ENCODE results near the gene KLHL29.

The KLHL29 gene

DNA sequence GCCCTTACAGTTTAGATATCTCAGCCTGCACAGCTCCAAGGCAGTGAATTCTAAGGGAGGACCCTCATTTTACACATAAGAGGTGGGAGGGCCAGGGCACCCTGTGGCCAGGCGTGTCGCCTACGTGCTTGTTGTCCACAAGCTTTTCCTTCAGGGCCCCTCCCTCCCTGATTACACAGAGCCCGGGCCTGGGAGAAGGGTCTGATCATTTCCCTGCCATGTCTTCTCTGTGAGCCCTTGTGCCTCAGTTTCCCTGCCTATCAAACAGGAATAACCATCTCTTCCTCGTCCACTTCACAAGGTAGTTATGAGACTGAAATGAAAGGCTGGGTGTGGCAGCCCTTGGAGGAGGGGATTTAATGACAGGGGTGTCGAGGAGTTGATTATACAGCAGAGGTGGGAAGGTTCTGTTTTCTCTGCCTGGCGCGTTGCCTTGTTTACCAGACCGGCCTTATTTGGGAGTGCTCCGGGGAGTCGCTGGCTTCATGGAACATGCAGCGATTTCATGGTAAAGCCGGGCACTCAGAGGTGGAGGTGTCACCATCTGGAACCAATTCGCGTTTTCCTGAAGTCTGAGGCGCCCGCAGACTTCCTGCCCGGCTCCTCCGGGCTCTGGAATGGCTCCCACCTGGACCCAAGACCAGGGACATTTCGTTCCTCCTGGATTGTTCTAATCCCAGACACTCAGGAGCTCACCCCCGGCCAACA, 208.9 kb downstream of the KLHL29 start:
- DNase-seq (ENCODE audit: low read depth) = no peak

DNA sequence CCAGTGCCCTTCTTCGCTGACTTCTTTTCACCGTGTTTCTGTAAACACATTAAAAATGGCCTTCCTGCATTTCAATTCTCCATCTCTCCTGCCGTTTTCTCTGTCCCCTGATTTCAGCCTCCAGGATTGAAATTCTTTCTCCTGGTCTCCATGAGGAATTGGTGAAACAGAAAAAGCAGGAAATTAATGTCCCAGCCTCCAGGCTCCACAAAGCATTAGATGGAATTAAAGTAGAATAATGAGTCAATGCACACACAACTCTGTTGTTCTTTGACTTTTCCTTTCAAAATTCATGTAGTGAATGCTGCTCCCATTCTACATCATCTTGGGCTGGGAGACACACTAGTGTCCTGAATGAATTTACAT, 209.5 kb downstream of the KLHL29 start:
- no peak for DNase-seq (ENCODE audit: low read depth)

DNA sequence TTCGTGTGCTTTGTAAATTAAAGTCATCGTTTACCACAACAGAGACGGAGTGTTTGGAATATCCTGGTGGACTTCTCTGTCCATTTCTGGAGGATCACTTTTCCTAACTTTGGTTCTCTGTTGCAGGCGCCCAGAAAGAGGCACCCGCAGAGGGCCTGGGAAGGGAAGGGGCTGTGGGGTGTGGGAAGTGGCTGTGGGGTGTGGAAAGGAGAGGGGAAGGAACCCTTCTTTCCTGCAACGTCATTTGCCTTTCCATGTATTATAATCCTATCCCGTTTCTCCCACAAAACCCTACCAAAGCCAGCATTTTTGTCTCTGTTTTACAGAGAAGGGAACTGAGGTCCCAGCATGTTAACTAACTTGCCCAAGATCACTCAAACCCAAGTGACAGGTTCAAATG, 210.0 kb downstream of the KLHL29 start:
- no peak for DNase-seq (ENCODE audit: low read depth)

DNA sequence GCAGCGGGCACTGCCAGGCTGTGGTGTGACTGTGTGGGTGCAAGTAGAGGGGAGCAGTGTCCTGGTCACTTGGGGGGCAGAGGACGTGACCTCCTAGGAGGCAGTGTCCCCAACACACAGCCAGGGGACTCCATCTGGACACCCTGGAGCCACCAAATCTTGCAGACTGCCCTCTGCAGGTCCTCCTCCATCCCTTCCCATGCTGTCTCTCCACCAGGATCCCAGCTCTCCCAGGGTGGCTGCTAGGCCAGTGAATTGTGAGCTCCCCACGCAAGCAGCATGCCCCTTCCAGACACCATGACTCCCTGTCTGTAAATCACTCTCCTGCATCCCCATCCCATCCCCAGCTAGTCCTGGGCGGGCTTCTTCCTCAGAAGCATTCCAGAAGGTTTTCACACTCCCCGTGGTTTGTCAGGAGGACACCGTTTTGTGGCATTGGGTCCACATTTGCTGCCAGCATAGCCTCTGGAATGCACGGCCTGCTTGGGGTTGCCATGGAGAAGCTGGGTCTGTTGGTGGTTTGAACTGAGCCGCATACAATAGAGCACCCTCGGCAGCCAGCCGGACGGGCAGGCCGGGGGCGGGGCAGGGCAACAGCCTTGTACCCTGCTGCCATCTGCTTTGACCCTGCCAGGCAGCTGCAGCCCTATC, 210.7 kb downstream of the KLHL29 start:
- DNase-seq (ENCODE audit: low read depth) = no peak

DNA sequence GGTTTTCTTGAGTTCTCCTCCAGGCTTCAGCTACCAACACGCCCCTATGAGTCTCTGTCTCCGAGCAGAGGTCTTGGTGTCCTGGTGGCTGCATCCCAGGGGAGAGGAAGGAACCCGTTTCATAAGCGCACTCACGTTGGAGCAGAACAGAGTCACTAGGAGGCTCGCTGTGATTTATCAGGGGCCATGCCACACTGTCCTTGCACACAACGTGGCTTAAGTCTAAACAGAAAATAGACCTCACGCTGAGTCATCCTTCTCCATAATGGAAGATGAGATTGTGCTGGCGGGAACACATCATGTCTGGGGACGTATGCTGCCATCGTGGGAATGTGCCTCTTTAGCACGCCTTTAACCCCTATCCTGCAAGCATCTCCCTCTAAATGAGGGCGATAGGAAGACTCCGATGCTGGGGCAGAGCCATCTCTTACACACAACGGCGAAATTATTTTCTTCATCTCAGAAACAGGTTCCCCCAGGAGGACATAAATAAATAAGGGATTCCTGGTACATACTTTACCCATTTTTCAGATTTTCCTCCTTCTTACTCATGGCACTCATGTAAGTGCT, 211.4 kb downstream of the KLHL29 start:
- no peak for DNase-seq (ENCODE audit: low read depth)

DNA sequence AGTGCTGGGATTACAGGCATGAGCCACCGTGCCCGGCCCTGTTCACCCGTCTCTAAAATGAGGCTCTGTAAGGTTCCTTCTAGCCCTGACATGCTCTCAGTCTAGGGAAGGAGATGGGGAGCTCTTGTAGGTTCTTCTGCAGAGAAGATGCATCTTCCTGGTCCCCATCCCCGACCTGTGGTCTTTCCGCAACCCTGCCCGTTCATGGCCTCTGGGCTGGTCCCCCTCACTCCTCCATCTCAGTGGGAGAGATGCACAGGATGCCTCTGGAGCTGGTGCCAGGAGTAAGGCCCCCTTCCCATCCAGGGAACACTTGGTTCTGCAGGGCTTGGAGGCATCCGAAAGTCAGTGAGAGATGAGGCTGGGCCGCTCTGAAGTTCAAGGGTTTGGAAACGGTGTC, 212.7 kb downstream of the KLHL29 start:
- DNase-seq (ENCODE audit: low read depth) = no peak

DNA sequence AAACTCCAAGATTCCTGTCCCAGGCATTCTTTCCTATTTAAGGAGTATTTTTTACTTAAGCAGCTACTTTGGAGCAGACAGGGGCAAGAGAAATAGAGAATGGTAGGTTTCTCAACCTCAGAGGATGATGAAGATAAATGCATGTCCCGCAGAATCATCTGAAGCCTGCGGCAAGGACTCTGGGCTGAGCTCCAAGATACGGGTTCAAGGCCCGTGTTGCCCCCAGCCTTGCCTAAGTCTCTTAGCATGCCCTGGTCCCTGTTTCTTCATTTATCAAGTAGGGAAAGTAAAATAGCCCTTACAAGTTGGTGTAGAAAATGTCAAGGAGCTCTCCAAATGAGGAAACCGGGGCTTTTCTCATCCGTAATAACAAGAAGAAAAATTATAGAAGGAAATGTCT, 214.0 kb downstream of the KLHL29 start:
- DNase-seq (ENCODE audit: low read depth) = no peak

DNA sequence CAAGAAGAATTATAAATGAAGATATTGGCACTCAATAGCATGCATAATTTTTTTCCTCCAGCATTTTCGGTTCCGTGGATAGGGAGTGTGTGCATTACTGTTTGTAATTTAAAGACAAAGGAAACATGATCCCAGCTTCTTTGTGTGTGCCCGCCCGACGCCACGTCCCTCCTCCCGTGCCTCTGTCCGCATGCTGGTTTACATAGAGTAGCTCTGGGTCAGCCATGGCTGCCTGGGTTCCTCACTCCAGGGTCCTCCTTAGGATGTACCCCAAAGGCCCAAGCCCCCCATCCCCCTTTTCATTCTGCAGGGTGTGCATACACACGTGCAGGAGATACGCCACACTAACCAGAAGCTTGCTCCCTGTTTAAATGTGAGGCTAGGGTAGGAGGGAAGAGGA, 214.7 kb downstream of the KLHL29 start:
- no peak for DNase-seq (ENCODE audit: low read depth)

DNA sequence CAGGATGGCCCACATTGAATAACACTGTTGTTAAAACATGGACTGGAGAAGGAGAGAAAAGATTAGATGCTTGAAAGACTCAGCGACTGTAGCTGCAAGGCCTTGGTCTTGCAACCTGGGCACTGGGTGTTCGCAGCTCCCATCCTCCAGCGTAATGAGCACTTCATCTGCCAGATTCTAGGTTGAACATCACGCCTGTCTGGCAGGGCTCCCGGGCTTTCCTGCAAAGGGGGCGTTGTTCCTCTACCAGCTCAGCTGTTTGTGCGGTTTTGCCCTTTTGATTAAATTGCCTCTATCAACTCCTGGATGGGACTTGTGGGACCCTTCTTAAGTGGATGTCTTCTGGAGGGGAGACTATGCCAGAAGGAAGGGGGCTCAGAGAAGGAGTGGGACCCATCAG, 215.4 kb downstream of the KLHL29 start:
- no peak for DNase-seq (ENCODE audit: low read depth)

DNA sequence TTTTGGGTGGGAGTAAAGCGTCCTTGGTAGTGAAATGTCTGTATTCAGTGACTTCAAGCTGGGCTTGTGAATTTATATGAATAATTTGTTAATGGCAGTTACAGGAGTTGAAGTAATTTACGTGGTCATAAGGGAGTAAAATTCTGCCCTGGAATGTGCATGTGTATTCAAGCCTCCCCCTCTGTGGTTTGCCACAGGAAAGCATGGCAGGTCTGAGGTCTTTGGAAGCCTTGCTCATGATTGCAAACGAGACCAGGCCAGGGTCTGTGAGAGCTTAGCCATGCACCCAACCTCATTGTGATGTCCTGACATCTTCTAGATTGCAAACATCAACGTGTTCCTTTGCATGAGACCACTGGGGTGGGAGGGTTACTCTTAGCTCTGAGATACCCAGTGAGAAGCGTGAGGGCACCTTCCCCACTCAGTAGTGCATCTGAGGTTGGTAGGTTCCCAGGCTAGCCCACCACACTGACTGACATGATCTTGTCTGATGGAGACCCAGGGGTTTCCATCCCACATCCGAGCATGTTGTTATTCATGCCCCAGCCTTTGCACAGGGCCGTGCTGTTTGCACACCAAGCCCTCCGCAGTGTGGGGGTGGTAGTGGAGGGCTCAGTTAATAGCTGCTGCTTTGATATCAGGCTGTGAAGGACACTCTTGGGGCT, 216.5 kb downstream of the KLHL29 start:
- no peak for DNase-seq (ENCODE audit: low read depth)

DNA sequence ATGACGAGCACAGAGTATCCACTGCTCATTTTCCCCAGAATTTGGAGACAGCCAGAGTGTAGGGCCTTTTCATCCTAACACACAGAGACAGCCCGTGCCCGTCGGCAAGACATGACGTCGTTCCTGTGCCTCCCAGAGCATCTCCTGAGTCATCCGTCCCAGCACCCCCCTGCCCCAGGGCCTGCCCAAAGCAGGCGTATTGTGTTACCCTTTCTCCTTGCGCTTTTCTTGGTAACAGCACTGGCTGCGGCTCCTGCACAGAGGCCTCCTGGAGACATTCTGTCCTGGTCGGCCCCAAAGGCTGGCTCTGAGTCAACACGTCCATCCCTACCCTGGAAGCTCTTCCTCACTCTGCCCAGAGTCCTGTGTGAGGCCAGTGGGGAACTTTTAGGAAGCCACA, 217.1 kb downstream of the KLHL29 start:
- DNase-seq (ENCODE audit: low read depth) = no peak

DNA sequence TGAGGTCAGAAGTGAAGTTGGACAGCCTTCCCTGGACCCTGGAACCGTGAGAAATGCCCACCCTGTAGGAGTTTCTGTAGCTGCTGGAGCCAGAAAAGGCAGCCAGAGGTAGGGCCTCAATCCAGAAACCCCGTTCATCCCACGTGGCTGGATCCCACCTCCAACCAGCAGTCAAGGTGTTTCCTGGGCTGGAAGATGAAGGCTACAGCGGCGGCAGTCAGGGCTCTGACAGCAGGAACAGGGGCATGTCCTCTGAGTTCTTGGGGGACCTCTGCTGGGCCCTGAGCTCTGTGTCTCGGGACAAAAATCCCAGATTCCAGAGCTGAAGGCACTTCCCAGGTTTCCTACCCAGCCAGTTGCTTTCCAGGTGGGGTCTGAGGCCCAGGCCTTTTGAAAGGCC, 218.2 kb downstream of the KLHL29 start:
- DNase-seq (ENCODE audit: low read depth) = no peak

DNA sequence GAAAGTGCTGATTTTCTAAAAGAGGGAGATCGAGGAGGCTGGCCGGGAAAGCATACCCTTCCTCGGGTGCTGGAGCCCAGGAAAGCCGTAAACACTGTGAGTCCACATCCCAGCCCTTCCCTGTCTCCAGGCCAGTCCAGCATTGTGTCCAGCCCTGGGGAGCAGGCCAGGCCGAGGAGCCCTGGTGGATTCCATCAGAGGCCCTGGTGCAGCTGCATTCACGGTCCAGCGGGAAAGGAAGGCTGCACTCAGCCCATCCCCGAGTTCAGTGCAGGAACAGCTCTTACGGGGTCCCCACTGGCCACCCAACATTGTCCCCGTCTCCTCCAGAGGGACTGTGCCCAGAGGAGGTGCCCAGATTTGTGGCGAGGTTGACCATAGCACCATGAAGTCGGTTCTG, 218.6 kb downstream of the KLHL29 start:
- DNase-seq (ENCODE audit: low read depth) = no peak

DNA sequence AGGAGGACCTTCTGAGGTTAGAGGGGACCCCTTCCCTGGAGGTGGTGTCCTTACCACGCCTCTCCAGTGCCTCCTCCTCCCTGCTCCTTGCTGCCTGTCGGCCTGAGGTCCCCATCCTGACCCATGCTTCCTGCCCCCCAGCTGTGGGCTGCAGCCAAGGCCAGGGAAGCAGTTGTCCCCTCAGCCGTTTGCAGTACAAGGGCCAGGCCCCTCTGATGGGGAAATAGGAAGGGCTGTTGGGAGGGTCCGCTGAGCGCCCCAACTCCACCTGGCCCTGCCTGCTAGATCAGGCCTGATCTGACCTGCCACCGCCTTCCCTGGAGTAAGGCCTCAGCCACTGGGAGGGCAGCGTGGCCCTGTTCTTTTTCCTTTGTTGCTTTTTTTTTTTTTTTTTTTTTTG, 219.8 kb downstream of the KLHL29 start:
- DNase-seq (ENCODE audit: low read depth) = no peak

DNA sequence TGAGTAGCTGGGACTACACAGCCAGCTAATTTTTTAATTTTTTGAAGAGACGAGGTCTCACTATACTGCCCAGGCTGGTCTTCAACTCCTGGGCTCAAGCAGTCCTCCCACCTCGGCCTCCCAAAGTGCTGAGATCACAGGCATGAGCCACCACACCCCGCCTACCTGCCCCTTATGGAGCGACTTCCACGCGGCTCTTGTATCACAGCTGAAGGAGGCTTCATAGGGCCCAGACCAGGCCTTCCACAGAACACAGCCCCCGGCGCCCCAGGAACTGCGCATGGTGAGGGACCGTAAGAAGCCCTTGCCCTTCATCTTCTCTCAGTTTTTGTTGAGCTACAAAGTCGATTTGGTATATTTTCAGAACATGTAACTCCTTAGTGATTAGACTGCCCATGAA, 220.3 kb downstream of the KLHL29 start:
- no peak for DNase-seq (ENCODE audit: low read depth)

DNA sequence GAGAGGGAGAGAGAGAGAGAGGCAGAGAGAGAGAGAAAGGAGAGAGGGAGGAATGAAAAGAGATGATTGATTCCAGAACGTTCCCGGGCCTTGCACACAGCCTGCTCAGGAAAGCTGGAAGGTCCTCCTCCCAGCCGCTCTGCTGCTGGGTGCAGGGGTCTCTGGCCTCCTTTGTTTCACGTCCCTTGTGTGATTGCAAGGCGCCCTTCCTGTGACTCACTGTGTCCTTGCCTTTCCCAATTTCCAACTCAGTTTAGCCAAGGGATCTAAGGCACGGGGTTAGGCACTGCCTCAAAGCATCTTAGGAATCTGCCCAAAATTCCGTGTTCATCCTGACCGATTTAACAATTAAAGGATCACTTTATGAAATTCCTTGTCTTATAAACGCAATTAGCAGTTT, 221.2 kb downstream of the KLHL29 start:
- no peak for DNase-seq (ENCODE audit: low read depth)

DNA sequence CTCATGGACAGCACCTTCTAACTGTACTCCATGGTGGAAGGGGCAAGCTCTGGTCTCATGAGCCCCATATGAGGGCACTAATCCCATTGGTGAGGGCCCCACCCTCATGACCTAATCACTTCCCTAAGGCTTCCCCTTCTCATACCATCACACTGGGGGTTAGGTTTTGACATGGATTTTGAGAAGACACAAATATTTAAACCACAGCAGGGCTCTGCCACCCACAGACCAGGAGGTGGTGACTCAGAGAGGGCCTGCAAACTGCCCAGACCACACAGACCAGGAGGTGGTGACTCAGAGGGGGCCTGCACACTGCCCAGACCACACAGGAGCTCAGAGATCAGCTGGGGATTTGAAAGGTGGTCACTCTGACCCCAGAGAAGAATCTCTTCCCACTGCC, 222.0 kb downstream of the KLHL29 start:
- no peak for DNase-seq (ENCODE audit: low read depth)

DNA sequence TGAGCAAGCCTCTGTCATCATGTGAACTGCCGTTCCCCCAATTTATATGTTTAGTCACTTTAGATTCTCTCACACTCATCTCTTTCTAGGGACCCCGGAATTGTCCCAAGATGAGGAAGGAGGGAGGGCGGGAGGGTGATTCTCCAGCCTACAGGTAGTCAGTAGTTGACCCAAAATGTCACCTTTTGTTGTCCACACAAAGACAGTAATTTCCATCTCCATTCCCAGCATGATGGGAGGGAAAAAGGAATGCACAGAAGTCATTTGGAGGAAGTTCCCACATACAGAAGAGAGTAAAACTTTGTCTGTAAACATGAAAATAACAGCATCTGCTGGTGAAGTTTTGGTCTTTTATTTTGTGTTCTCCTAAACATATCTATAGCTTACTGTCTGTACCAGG, 222.9 kb downstream of the KLHL29 start:
- DNase-seq (ENCODE audit: low read depth) = no peak

DNA sequence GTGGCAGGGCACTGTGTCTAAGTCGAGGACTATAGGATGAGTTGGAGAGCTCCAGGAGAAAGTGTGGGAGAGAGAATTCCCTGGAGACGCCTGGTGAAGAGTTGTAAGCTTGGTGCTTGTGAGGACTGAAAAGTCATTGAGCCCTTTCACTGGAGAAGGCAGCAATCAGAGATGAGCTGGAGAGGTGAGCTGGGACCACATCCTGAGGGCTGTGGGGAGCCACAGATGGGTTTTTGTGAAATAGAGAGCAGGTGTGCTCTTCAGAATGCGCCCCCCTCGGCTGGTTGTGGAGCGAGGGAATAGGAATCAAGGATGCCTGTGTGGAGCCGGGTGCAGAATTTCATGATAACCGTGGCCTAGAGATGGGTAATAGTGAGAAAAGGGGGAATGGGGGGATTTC, 224.3 kb downstream of the KLHL29 start:
- DNase-seq (ENCODE audit: low read depth) = no peak

DNA sequence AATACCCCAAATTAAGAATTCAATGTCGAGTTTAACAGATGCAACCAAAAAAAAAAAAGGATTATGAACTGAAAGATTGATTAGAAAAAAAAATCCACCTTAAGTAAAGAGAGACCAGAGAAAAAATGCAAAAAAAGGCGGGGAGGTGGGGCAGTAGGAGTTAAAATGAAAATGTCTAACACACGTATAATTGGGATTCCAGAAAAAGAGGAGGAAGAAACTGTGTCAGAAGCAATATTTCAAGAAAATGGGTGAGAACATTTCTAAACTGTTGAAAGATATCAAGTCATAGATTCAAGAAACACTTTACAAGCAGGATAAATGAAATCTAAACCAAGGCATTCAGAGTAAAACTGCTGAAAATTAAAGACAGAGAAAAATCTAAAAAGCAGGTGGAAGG, 226.9 kb downstream of the KLHL29 start:
- no peak for DNase-seq (ENCODE audit: low read depth)

DNA sequence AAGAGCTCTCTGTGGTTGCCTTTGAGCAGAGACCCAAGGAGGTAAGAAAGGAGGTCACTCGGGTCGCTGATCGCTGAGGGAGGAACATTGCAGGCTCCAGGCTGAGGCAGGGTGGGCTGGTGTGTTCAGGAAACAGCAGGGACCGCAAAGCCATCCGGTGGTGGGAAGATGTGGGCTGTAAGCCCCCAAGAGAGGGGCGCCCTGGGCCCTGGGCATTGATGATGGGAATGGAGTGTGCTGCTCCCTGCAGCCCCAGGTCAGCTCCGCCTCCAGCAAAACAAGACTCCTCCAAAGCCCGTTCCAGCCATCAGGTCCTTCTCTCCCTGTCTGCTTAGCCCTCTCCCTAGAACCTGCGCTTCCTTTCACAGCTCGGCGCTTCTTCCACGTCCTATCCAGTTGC, 229.7 kb downstream of the KLHL29 start:
- no peak for DNase-seq (ENCODE audit: low read depth)

DNA sequence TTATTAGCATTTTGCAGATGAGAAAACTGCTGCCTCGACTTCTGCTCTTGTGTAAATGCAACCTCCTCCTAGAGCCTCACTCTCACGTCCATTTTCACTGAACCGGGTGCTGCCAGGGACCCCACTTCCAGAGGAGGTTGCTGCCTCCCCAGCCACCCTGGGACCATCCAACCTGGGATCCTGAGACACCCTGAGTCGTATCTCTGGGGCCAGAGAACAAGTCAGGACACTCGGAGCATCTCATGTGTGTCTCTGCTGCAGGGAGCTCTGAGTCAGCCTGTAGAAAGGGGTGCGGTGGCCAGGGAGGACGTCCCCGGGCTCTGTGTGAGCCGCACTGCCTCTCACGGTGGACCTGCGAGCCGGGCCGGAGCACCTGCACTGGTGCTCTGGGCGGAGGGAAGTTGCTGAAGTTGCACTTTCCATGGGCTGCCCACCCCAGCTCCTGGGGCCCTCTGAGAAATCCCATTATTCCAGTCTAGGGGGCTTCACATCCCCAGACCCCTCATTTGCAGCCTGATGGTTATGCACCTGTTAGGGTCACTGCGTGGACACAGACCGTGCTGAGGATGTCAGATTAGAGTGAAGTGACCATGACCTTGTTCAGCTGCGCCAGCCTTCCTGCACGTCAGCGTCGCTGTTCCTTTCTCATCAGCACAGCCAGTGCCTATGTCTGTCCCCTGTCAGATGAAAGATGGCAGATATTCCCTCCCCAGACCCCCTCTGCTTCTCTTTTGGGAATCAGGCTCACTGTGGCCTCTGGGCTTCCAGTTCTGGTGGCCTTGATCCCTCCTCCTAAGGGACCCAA, 230.4 kb downstream of the KLHL29 start:
- no peak for DNase-seq (ENCODE audit: low read depth)

DNA sequence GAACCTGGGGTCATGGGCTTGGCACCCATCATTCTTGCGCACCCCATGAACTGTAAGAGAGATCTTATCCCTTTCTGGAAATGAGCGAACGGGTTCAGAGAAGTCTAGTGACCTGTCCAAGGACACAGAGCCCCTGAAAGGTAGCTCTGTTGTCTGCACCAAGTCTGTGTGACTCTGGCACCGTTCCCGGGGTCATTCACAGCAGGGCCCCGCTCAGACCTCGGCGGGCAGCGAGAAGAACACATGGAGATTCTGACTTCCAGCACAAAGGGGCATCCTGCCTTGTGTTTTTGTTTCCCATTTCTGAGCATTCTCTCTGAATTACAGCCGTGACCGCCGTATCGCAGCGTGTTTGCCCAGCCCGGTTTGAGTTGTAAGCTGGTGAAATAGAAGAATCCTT, 231.7 kb downstream of the KLHL29 start:
- no peak for DNase-seq (ENCODE audit: low read depth)

All from stimulated activated CD8-positive, alpha-beta memory T cell treated with anti-CD3 and anti-CD28 coated beads, Interleukin-12 subunit alpha, Interleukin-12 subunit beta, amount 100 ng/mL, for 4 hours (primary cell).